Left colon (tissue), 2 donors: Measurements from ENCODE around the gene AVL9. TPM values are rescaled to one million over a fixed set of nuclear protein-coding genes. Genes with fewer than 3 reads are reported as not detected.
A peak's percentile ranks its signal among the peaks of the same experiment; 100 is the strongest.

Experiments used
- ATAC-seq: fragments of 200-7000 bp; cut with Tn5 transposase; one replicate; pipeline ENCODE4 v1.9.1; 2020; ENCODE audit warnings: mild to moderate bottlenecking, moderate library complexity
- DNase-seq, 2 donors: peaks; one replicate each; pipeline ENCODE4 v3.0.0-alpha.2; 2020
- intact Hi-C, 2 donors: fragments of 100-400 bp; cut with DNase I in 1 of 2; cut with micrococcal nuclease in 1 of 2; formaldehyde crosslinking; loops; one replicate each; pipeline versions ENCODE4 v1.11.2 to v1.14.0; 2022; cut with DNase I, micrococcal nuclease
- total RNA-seq, 2 donors: library from RNA; stranded (reverse); fragmentation: NEBNext Ultra II Directional; extraction: Animal tissue kit (Norgen Biotek cat#: 25700); gene quantifications; one replicate each; pipeline ENCODE4 v1.2.1, GENCODE V29; 2021
- donor health status: DM: no; HTN: no; CAD: no.
- donor health status: DM: yes; HTN: yes; CAD: no.

The AVL9 gene
- total RNA-seq, 2 donors from 2014 or later, result 83.3 to 83.5 TPM

DNA sequence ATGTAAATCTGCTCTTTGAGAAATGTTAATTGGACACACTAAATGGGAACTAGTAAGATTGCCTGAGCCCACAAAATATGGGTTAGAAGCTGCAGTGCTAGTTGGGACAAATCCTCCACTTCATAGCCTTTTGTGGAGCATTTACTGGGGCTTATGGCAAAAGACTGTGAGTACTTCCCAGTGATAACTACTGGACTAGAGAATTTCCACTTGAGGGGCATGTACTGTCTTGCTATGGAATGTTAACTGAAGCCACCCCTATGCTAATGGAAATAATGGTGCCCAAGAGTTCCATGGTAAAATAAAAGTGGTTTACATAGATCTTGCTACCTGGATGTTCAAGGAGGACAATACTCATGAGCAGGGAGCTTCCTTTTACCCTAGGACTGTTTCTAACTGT, 29.3 kb downstream of the AVL9 start:
- ATAC-seq, result no peak
- intact Hi-C loops, result no loop called here
- no peak for DNase-seq

DNA sequence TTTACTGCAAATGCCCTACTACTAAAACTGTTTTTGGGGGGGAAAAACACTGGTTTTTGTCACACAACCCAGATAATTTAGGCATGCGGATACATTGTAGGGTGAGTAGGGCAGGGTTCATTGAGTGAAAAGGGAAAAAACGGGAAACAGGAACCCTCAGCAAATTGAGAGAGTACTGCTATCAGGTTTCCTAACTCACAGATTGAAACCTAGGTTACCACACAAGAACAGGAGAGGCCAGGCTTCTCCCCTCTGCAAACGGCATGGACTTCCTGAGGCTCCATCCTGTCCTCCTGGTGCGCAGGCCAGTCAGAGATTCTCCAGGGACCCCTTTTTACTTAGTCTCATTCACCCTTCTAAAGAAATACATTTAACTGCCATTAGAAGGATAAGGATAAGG, 30.6 kb downstream of the AVL9 start:
- ATAC-seq (no peak), DNase-seq (no peak)
- intact Hi-C loops, result no loop called here

DNA sequence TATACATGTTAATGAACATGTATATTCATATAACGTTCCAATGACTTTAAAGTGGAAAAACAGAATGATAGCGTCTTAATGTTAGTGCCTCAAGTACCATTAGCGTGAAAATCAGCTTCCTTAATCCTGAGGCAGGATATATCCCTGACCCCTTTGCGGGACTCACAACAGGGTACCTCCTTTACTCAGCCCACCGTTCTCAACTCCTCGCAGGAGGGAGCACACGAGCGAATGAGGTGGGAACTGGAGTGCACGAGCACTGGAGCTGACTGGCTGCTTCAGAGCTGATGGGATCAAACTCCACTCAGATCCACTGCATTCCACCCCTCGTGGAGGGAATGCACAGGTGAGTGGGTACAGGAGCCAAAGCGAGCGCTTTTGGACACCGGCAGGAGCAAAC, 36.1 kb downstream of the AVL9 start:
- ATAC-seq, result no peak
- DNase-seq, result no peak
- intact Hi-C loops, result no loop called here

DNA sequence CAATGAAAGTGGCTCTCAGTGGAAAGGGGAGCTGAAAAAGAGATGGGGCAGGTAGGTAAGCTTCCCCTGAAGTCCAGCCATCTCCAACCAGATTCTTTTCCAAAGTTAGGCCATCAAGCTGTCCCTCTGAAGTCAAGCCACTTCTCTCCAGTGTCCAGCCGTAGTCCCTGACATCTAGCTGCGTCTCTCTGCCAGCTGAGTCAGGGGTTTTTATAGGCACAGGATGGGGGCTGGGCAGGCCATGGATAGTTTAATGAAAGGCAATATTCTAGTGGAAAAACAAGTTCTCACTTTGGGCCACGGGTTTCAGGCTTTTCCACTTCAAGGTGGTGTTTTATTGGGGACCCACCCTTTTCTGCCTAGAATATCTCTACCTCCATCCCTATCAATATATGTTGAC, 36.8 kb downstream of the AVL9 start:
- DNase-seq (peak; percentile 20 to 27), ATAC-seq (peak; percentile 48)
- intact Hi-C loops, result no loop called here

DNA sequence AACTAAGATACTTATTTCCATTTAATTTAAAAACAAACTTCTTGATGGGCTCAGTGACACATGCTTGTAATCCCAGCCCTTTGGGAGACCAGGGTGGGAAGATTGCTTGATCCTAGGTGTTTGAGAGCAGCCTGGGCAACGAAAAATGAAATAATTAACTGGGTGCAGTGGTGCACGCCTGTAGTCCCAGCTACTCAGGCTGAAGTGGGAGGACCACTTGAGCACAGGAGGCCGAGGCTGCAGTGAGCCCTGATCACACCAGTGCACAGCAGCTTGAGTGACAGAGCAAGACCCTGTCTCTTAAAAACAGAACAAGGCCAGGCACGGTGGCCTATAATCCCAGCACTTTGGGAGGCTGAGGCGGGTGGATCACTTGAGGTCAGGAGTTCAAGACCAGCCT, 37.4 kb downstream of the AVL9 start:
- ATAC-seq (no peak), DNase-seq (no peak)
- intact Hi-C loops, result no loop called here

DNA sequence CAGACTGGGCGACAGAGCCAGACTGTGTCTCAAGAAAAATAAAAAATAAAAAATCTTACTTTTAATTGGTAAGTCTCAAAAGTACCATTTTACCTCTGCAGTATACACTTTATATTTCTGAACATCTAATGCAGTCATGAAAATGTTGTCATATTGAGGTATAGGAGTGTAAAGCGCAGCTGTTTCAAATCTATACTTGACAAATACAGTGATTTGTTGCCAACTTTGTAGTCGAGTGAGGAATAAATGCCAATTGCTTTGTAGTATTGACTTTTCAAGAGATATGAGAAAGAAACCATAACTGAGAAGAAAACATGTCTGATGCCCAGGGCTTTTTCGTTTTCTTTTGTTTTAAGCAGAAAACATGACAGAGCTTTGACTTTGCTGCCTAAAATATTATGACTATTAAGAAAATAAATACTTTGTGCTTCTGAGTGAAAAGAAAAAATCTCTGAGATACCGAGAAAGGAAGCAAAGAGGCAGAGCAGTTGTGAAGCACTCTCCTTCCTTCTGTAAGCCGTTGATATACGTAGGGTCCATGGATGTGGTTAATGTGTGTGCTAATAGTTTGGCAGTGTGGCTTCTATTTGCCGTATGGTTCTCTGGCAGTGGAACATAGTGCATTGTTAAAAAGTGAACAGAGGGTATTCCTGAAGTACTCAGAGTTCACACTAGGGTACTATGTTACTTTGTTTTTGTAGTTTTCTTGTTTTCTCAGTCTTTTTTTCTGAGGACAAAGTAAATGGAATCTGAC, 38.2 kb downstream of the AVL9 start:
- no peak for ATAC-seq
- intact Hi-C loops, result no loop called here

DNA sequence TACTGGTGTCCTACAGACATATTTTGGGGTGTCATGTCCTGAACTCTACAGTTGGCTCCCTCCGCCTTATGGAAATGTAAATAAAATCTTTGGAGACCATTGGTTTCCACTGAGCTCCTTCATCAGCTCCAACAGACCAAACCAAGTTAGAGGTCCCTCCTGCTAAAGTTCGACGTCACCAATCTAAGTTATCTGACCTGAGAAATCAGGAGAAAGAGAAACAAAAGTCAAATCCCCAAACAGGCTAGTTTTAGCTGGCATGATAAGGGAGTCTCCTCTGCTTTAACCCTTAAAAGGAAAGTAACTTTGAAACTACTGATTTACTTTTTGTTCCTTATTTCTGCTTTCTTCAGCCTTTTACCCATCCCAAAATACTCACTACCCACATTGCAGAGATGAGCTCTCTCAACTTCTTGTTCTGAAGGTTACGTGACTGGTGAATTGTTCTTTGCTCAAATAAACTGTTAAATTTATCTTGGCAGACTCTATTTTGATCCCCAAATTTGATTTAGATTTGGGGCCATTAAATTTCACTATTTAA, 39.9 kb downstream of the AVL9 start:
- DNase-seq, result no peak
- ATAC-seq, result no peak
- intact Hi-C loops, result no loop called here

More for the DNA sequence above, 38.2 kb downstream of the AVL9 start:
- DNase-seq, result no peak

DNA sequence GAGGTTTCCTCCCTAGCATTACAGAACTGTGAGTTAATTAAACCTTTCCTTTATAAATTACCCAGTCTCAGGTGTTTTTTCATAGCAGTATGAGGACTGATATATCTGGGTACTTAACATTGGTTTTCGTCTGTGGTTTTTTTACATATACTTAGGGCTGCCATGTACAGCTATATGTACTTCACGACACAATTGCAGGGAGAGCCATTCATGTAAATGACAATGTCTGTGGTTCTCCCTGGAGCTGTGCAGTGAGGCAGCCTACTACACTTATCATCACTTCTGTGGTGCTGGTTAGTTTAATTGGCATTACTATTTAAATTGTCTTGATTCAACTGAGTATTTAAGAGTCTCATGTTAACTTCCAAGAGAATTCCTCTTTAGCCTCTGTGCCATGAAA, 40.7 kb downstream of the AVL9 start:
- intact Hi-C loops, result no loop called here
- no peak for ATAC-seq
- no peak for DNase-seq

DNA sequence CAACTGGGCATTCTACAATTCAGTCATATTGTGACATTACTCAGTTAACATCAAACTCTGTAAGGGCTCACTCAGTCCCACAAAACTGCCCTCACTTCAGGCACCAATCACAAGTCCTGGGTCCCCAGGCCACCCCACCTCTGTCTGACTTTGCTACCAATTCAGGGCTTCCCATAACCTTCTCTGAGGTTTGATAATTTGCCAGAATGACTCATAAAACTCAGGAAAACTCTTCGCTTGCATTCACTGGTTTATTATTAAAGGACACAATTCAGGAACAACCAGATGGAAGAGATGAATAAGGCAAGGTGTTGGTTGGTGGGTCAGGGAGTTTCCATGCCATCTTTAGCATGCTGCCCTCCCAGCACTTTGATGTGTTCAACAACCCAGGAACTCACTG, 41.3 kb downstream of the AVL9 start:
- intact Hi-C loops, result no loop called here
- DNase-seq (no peak), ATAC-seq (no peak)

DNA sequence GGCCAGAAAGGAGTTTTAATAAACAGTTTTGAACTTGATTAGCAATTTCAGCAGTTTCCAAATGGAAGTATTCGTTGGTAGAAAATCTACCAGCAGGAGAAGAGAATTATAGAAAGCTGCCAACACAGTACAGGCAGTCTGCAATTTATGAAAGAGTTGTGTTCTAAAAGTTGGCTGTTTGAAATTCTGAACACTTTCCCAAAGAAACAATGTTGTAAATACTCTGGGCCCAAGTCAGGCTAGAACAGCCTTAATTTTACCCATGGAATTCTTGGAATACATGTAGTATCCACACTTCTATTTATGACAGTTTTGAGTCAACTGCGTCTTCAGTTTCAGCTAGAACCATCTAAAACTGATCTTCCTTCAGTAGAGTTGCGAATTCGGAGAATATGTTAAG, 42.5 kb downstream of the AVL9 start:
- ATAC-seq (no peak), DNase-seq (no peak)
- intact Hi-C loops, result no loop called here

DNA sequence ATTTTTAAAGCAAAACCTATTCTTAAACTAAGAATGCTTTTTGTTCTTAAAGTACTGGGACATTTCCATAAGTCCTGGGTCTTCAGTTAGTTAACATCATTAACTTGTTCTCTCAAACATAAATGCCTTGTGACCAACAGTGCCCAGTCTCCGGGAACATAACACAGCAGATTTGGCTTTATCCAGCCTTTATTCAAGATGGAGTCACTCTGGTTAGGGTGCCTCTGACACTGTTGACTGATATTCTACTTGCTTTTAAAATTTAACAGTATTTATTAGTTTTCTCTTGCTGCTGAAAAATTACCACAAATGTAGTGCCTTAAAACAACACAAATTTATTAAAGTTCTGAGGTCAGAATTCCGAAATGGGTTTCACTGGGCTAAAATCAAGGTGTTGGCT, 44.1 kb downstream of the AVL9 start:
- DNase-seq (no peak), ATAC-seq (no peak)
- intact Hi-C loops, result no loop called here

DNA sequence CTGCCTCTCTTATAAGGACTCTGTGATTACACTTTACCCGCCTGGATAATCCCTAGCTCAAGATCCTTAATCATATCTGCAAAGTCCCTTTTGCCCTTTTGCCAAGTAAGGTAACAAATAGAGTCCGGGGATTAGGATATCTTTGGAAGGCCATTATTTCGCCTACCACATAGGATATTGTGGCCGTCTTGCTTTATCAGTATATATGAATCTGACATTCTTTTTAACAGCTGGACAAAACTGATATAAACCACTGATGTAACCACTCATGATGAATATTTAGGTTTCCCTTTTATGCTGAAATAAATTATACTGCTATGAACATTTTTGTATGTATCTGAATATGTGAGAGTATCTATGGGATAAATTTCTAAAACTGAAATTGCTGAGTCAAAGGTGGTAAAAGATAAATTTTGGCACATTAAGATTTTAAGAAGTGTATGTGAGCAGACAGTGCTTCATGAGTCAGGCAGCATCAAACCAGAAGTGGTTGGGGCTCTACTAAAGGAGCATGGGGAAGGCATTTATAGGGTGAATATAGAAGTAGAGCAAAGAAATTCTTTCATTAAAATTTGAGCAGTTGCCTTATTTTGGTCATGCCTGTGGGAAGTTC, 44.7 kb downstream of the AVL9 start:
- ATAC-seq, result no peak
- DNase-seq, result no peak
- intact Hi-C loops, result no loop called here

DNA sequence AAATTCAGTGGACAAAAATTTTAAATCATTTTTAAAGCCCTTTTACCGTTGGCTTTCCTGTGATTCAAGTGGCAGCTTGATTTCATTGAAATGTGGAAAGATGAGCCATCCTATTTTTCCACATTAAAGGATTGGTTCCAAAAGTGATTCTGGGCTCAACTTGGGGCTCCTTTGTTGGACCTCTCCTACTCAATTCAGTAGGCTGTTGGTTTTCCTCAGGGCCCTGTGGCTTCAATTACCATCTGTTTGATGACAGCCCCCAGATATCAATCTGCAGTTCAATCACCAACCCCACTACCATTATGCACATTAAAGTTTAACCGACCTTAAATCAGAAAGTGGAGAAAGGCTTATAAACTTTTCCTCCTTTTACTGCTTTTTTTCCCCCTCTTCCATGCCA, 47.3 kb downstream of the AVL9 start:
- DNase-seq (no peak), ATAC-seq (no peak)
- intact Hi-C loops, result no loop called here

DNA sequence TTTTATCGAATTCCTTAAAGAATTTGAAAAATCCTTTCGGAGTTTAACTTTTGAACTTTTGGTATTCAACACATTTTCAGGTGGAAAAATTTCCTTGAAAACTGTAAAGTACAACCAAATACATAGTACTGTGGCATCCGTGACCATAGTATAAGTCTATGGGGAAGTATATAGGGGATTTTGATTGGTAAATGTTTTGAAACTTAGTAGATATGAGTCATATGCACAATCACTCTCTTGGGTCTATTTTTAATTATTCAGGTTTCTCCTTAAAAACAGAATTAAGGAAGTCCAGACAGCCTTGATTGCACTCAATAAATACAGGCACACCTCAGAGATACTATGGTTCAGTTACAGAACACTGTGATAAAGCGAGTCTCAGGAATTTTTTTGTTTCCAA, 64.2 kb downstream of the AVL9 start:
- ATAC-seq, result peak; percentile 39
- intact Hi-C loops, result no loop called here
- DNase-seq, result no peak

DNA sequence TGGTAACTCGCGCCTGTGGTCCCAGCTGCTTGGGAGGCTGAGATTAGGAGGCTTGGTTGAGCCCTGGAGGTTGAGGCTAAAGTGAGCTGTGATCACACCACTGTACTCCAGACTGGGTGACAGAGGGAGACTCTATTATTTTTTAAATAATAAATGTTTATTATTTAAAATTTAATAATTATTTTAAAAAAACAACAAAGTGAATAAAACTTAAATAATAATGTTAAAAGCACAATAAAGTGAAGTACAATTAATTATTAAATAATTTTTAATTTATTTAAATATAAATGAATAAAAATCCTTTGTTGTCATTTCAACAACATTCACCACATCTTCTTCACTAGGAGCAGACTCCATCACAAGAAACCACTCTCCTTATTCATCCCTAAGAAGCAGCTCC, 64.8 kb downstream of the AVL9 start:
- DNase-seq, result no peak
- intact Hi-C loops, result no loop called here
- no peak for ATAC-seq

DNA sequence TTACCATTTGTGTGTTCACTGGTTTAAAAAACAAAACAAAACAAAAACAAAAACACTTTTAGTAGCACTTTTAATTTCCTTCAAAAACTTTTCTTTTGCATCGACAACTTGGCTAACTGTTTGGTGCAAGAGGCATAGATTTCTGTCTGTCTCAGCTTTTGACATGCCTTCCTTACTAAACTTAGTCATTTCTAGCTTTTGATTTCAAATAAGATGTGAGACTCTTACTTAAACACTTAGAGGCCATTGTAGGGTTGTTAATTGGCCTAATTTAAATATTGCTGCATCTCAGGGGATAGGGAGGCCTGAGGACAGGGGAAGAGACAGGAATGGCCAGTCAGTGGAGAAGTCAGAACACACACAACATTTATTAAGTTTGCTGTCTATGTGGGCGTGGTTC, 66.3 kb downstream of the AVL9 start:
- DNase-seq (no peak), ATAC-seq (peak; percentile 18)
- intact Hi-C loops, result no loop called here

DNA sequence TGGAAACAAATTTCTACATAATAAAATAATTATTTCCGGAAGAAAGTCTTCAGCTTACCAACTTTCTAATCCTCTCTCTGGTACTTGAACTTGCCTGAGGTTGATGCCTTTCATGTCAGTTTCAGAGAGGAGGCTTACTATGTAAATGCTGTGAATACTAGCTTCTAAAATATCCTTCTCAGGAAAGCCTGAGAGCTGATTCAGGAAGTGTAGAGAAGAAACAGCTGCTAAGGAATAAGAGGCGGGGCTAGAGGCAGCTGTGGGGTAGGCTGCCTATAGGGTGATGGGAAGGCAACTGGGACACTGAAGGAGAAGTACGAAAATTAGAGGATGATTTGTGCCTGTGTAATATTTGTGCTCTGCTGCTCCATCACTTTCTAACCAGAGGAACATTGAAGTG, 69.3 kb downstream of the AVL9 start:
- intact Hi-C loops, result no loop called here

DNA sequence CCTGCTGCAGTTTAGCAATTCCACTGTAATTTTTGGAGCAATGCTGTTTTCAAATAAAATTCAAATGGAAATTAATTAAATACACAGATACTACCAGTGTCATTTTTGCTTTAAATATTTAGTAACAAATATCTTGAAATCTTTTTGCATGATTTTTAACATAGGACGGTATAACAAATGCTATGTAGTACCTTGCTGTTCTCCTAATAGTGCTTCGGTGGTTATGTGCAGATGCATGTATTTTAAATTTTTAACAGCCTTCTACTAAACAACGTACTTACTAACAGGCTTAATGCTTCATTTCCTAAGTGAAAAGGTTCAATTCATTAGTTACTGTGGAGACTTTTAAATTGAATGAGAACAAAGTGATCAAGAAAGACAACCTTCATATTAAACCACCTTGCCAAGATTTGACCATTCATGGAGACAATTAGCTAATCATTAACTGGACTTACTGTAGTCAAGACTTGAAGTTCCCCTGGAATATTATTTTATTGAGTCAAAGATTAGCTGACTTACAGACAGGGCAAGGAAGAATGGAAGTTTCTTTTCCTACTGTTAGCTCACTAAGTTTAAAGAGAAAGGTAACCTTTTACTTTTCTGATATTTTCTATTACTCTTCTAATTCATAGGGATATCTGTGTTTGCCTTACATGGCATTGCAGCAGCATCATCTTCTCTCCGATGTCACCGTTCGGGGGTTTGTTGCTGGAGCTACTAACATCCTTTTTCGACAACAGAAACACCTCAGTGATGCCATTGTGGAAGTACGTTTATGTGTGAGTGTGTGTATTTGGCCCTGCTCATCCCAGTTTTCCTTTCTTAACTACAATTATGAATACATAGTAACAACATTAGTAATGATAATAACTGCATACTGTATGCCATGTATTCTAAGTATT, 74.3 kb downstream of the AVL9 start:
- ATAC-seq (peak; percentile 93), DNase-seq (no peak)
- intact Hi-C loops, result no loop called here

More for the DNA sequence above, 69.3 kb downstream of the AVL9 start:
- peak; percentile 48 for ATAC-seq
- DNase-seq, result no peak

DNA sequence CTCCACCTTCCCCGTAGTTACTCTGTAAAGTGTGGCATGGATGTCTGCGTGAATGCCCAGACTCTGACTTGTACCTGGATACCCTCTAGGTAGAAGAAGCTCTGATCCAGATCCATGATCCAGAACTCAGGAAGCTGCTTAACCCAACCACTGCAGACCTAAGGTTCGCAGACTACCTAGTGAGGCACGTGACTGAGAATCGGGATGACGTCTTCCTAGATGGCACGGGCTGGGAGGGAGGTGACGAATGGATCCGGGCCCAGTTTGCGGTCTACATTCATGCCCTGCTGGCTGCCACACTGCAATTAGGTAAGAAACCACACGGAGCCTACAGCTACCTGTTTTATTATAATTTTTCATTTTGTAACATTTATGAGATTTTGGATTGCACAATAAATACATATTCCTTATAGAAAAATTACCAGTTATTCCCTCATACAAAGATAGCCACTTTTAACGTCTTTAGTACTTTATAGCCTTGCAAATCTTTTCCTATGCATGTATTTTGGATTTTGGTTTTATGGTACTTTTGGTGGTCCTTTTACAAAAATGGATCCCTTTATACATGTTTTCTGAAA, 77.9 kb downstream of the AVL9 start:
- DNase-seq, result no peak
- intact Hi-C loops, result no loop called here
- ATAC-seq, result no peak
